GM12875 (cell line): ENCODE results near the gene NCAM1.

Source experiments
- H3K4me3 ChIP-seq: one replicate; pipeline ENCODE4 v1.5.1; 2011; ENCODE audit warnings: low read depth, low read length, control low read depth
- CTCF ChIP-seq: IDR thresholded peaks from 2 replicates; pipeline ENCODE4 v1.5.1; 2011; ENCODE audit warnings: low read depth, mild to moderate bottlenecking, control low read depth, inconsistent platforms, low read length, moderate library complexity, borderline replicate concordance; ENCODE audit not compliant: insufficient read depth

The NCAM1 gene

GRCh38 chr11:113021111-113021510, 59.9 kb downstream of the NCAM1 start:
- no peak overlapping the region for H3K4me3 ChIP-seq
- TF ChIP-seq CTCF, result no peak

- H3K4me3 ChIP-seq, result no peak overlapping the region
- no peak for TF ChIP-seq CTCF
These were observed 61.0 kb downstream of the NCAM1 start for GRCh38 chr11:113022262-113022661.

GRCh38 chr11:113023228-113023627, 62.0 kb downstream of the NCAM1 start:
- H3K4me3 ChIP-seq, result no peak overlapping the region
- TF ChIP-seq CTCF, result no peak

GRCh38 chr11:113023986-113024385, 62.8 kb downstream of the NCAM1 start:
- no peak overlapping the region for H3K4me3 ChIP-seq
- no peak for TF ChIP-seq CTCF

- no peak overlapping the region for H3K4me3 ChIP-seq
- no peak for TF ChIP-seq CTCF
These were observed 65.6 kb downstream of the NCAM1 start for GRCh38 chr11:113026778-113027177.

GRCh38 chr11:113034576-113034975, 73.4 kb downstream of the NCAM1 start:
- no peak overlapping the region for H3K4me3 ChIP-seq
- TF ChIP-seq CTCF, result no peak

- no peak for TF ChIP-seq CTCF
- no peak overlapping the region for H3K4me3 ChIP-seq
These were observed 74.5 kb downstream of the NCAM1 start for GRCh38 chr11:113035708-113036107.
